Activated T-helper 1 cell treated with Interleukin-2 at 50 U/mL for 16 hours (primary cell): Measurements from ENCODE around the gene ENOX1.

Source experiments
- DNase-seq: peaks from one replicate; pipeline ENCODE4 v3.0.0-alpha.2; 2020; ENCODE audit warnings: low read depth

Gene ENOX1

GRCh38 chr13:43608400-43609137 is 178.2 kb downstream of the ENOX1 start:
- no peak for DNase-seq

- DNase-seq = no peak
Measured at GRCh38 chr13:43597599-43597945, 189.2 kb downstream of the ENOX1 start.

GRCh38 chr13:43596924-43597598 is 189.7 kb downstream of the ENOX1 start:
- DNase-seq = no peak

- no peak for DNase-seq
Measured at GRCh38 chr13:43596006-43596405, 190.8 kb downstream of the ENOX1 start.

GRCh38 chr13:43587376-43587775 is 199.4 kb downstream of the ENOX1 start:
- DNase-seq = no peak

- no peak for DNase-seq
Measured at GRCh38 chr13:43584751-43585150, 202.0 kb downstream of the ENOX1 start.

- no peak for DNase-seq
Measured at GRCh38 chr13:43583321-43583720, 203.5 kb downstream of the ENOX1 start.

- no peak for DNase-seq
Measured at GRCh38 chr13:43580280-43580679, 206.5 kb downstream of the ENOX1 start.

- no peak for DNase-seq
Measured at GRCh38 chr13:43579321-43579720, 207.5 kb downstream of the ENOX1 start.

- no peak for DNase-seq
Measured at GRCh38 chr13:43574605-43575004, 212.2 kb downstream of the ENOX1 start.

GRCh38 chr13:43573802-43574514 is 212.8 kb downstream of the ENOX1 start:
- no peak for DNase-seq

- DNase-seq = no peak
Measured at GRCh38 chr13:43573361-43573740, 213.4 kb downstream of the ENOX1 start.

- no peak for DNase-seq
Measured at GRCh38 chr13:43572656-43573360, 214.0 kb downstream of the ENOX1 start.

GRCh38 chr13:43569658-43570057 is 217.1 kb downstream of the ENOX1 start:
- DNase-seq = no peak

- no peak for DNase-seq
Measured at GRCh38 chr13:43567608-43568007, 219.2 kb downstream of the ENOX1 start.

- no peak for DNase-seq
Measured at GRCh38 chr13:43564952-43565351, 221.8 kb downstream of the ENOX1 start.

GRCh38 chr13:43561081-43561480 is 225.7 kb downstream of the ENOX1 start:
- no peak for DNase-seq

GRCh38 chr13:43558939-43559338 is 227.8 kb downstream of the ENOX1 start:
- DNase-seq = no peak

GRCh38 chr13:43558326-43558725 is 228.4 kb downstream of the ENOX1 start:
- DNase-seq = no peak

- no peak for DNase-seq
Measured at GRCh38 chr13:43555667-43556066, 231.1 kb downstream of the ENOX1 start.

GRCh38 chr13:43551897-43552456 is 234.8 kb downstream of the ENOX1 start:
- no peak for DNase-seq

GRCh38 chr13:43546816-43547215 is 240.0 kb downstream of the ENOX1 start:
- no peak for DNase-seq
